Psoas muscle (tissue), 8 donors: ENCODE data around the gene ARHGAP24. TPM values are rescaled to one million over a fixed set of nuclear protein-coding genes. Genes with fewer than 3 reads are reported as not detected.
A peak's percentile ranks its signal among the peaks of the same experiment; 100 is the strongest.

Experiments
- ATAC-seq, 4 donors: fragments of 200-7000 bp; cut with Tn5 transposase; one replicate each; pipeline ENCODE4 v1.9.1; 2020; ENCODE audit warnings: moderate library complexity in 3 of 4, mild to moderate bottlenecking in 2 of 4
- DNase-seq, 2 donors: peaks; one replicate each; pipeline ENCODE4 v3.0.0-alpha.2; 2020
- H3K27ac ChIP-seq: fragments of 200-600 bp; one replicate; pipeline ENCODE4 v1.8.0; 2022
- H3K27me3 ChIP-seq, 3 donors: fragments of 200-600 bp in 1 of 3; one replicate each; pipeline versions ENCODE4 v1.6.1 to v1.8.0; 2013 to 2022; ENCODE audit warnings: low read length in 2 of 3, mild to moderate bottlenecking in 2 of 3, moderate library complexity in 1 of 3; ENCODE audit not compliant: insufficient read depth in 3 of 3
- H3K36me3 ChIP-seq, 2 donors: fragments of 200-600 bp in 1 of 2; one replicate each; pipeline versions ENCODE4 v1.6.1 to v1.8.0; 2013 to 2022; ENCODE audit warnings: low read depth in 1 of 2, mild to moderate bottlenecking in 1 of 2, moderate library complexity in 1 of 2; ENCODE audit not compliant: insufficient read depth in 1 of 2
- H3K4me1 ChIP-seq: fragments of 200-600 bp; one replicate; pipeline ENCODE4 v1.8.0; 2022
- H3K4me3 ChIP-seq: fragments of 200-600 bp; one replicate; pipeline ENCODE4 v1.8.0; 2022; ENCODE audit warnings: mild to moderate bottlenecking
- H3K9me3 ChIP-seq: fragments of 200-600 bp; one replicate; pipeline ENCODE4 v1.8.0; 2022
- WGBS, 3 donors: extraction: QIAGEN DNeasy Blood & Tissue Kit; methylation state at CpG; one replicate each; pipeline versions ENCODE4 v1.1.6 to v1.1.7; 2013; 5-methylcytosine and 5-hydroxymethylcytosine counted together
- intact Hi-C, 2 donors: fragments of 100-400 bp; cut with DNase I; formaldehyde crosslinking; loops; one replicate each; pipeline versions ENCODE4 v1.11.0 to v1.14.2; 2022
- polyA plus RNA-seq, 3 donors: library from polyadenylated mRNA; stranded (reverse); fragments of 200-250 nt; gene quantifications; one replicate each; pipeline ENCODE4 v1.2.3, GENCODE V29; 2013
- total RNA-seq, 4 donors: library from RNA; stranded (reverse); fragmentation: NEBNext Ultra II Directional in 2 of 4; extraction: Animal tissue kit (Norgen Biotek cat#: 25700) in 2 of 4; gene quantifications; one replicate each; pipeline versions ENCODE4 v1.2.1 to v1.2.4, GENCODE V29; 2021 to 2023
- TF ChIP-seq, protein P1 (sequence below): fragments of 200-600 bp; IDR thresholded peaks from one replicate; pipeline ENCODE4 v1.8.0; 2022; ENCODE audit warnings: antibody characterized with exemption
- donor health status: healthy with polysubstance abuse.
- donor health status: DM: no; HTN: no; CAD: no; lungs with moderate emphysema.
- donor health status: Bipolar disorder and iron deficiency.
- donor health status: healthy.
- donor health status: DM: yes; HTN: yes; CAD: no.
- donor health status: DM: no; HTN: no; CAD: no.
- donor health status: DM: no; HTN: no; CAD: no.
- donor health status: DM: yes; HTN: yes; CAD: no.

Gene ARHGAP24
- total and polyA plus RNA-seq, 7 donors: 2.3 to 25.7 (median 4.6) TPM

GRCh38 chr4:85864259-85865205, 389.6 kb downstream of the ARHGAP24 start:
- TF ChIP-seq, protein P1, sequence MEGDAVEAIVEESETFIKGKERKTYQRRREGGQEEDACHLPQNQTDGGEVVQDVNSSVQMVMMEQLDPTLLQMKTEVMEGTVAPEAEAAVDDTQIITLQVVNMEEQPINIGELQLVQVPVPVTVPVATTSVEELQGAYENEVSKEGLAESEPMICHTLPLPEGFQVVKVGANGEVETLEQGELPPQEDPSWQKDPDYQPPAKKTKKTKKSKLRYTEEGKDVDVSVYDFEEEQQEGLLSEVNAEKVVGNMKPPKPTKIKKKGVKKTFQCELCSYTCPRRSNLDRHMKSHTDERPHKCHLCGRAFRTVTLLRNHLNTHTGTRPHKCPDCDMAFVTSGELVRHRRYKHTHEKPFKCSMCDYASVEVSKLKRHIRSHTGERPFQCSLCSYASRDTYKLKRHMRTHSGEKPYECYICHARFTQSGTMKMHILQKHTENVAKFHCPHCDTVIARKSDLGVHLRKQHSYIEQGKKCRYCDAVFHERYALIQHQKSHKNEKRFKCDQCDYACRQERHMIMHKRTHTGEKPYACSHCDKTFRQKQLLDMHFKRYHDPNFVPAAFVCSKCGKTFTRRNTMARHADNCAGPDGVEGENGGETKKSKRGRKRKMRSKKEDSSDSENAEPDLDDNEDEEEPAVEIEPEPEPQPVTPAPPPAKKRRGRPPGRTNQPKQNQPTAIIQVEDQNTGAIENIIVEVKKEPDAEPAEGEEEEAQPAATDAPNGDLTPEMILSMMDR: no peak
- Histone ChIP-seq H3K4me3 (no peak overlapping the region), H3K36me3 (no peaks in the 10 kb centered on the region), H3K9me3 (no peaks in the 10 kb centered on the region), H3K27me3 (no peaks in the 10 kb centered on the region), H3K27ac (no peak overlapping the region), H3K4me1 (peaks cover 8% of the 10 kb centered on the region)
- no peak for DNase-seq
- intact Hi-C loops: no loop called here
- no peak for ATAC-seq
- 74 to 76% (median 75%) methylated on average over 5 of the region's 5 CpGs for WGBS, 3 donors

GRCh38 chr4:85865256-85865655, 390.3 kb downstream of the ARHGAP24 start:
- intact Hi-C loops: no loop called here
- ATAC-seq (no peak), DNase-seq (no peak)
- Histone ChIP-seq H3K27me3 (no peaks in the 10 kb centered on the region), H3K36me3 (no peaks in the 10 kb centered on the region), H3K4me3 (no peak overlapping the region), H3K27ac (no peak overlapping the region), H3K4me1 (peaks cover 4% of the 10 kb centered on the region), H3K9me3 (no peaks in the 10 kb centered on the region)
- TF ChIP-seq, protein P1: no peak

DNA sequence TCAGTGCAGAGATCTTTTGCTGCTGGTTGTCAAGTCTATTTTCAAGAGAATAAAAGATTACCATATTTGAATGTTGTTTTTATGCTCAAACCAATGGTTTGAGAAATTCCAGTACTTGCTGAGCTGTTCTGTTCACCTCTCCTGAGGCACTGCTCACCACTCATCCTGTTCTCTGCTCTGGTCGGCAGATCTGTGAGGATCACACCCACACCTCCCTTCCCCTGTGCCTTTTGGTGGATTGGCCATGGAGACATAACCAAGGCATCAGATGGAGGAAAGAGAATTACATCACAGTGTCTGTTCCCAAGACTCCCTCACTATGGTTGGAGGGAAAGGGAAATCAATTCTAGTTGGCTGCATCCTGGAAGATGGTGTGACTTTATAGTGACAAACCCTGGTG, 391.6 kb downstream of the ARHGAP24 start:
- no peak overlapping the region for H3K27ac ChIP-seq
- peaks cover 4% of the 10 kb centered on the region for H3K4me1 ChIP-seq
- no peak overlapping the region for H3K4me3 ChIP-seq
- no peaks in the 10 kb centered on the region for H3K36me3 ChIP-seq
- 41 to 50% (median 44%) methylated on average over 1 of the region's 1 CpG for WGBS, 3 donors
- intact Hi-C loops: no loop called here
- TF ChIP-seq, protein P1: no peak
- DNase-seq (no peak), ATAC-seq (peak in 1 of 4 donors; percentile 43)
- H3K27me3 ChIP-seq: no peaks in the 10 kb centered on the region
- H3K9me3 ChIP-seq: no peaks in the 10 kb centered on the region

GRCh38 chr4:85867271-85867670, 392.3 kb downstream of the ARHGAP24 start:
- Histone ChIP-seq H3K4me3 (no peak overlapping the region), H3K27me3 (no peaks in the 10 kb centered on the region), H3K4me1 (peaks cover 4% of the 10 kb centered on the region), H3K36me3 (no peaks in the 10 kb centered on the region), H3K9me3 (no peaks in the 10 kb centered on the region), H3K27ac (no peak overlapping the region)
- TF ChIP-seq, protein P1: no peak
- intact Hi-C loops: no loop called here
- ATAC-seq: no peak
- DNase-seq: no peak
- WGBS, 3 donors: 64 to 85% (median 65%) methylated on average over 1 of the region's 1 CpG
